HepG2 (cell line): Measurements from ENCODE around the gene COBL. TPM values are rescaled to one million over a fixed set of nuclear protein-coding genes. Genes with fewer than 3 reads are reported as not detected.

ENCODE experiments used
- CBX5 ChIP-seq: sonication (generic); formaldehyde crosslinking; IDR thresholded peaks from 2 replicates; pipeline ENCODE4 v1.4.0; 2020; ENCODE audit warnings: missing genetic modification reagents, borderline replicate concordance
- CCAR2 ChIP-seq: fragments of 200-400 bp; formaldehyde crosslinking; optimal IDR thresholded peaks from 2 replicates; pipeline ENCODE3; 2018; ENCODE audit warnings: low read depth, mild to moderate bottlenecking, low read length, moderate library complexity
- CREM ChIP-seq, 2 experiments: sonication (generic) in 1 of 2; formaldehyde crosslinking in 1 of 2; IDR thresholded peaks; 2 replicates each; pipeline versions ENCODE4 v1.4.0 to v1.6.1; 2016 to 2020; ENCODE audit warnings: antibody characterized with exemption in 1 of 2, mild to moderate bottlenecking in 1 of 2, missing genetic modification reagents in 1 of 2
- EEA1 ChIP-seq: sonication (generic); formaldehyde crosslinking; IDR thresholded peaks from 2 replicates; pipeline ENCODE4 v1.5.1; 2020; ENCODE audit warnings: mild to moderate bottlenecking, missing genetic modification reagents, borderline replicate concordance
- NFKBIZ ChIP-seq: IDR thresholded peaks from 2 replicates; pipeline ENCODE4 v1.6.1; 2018; ENCODE audit warnings: missing genetic modification reagents, missing compliant biosample characterization
- ZBTB10 ChIP-seq: sonication (generic); formaldehyde crosslinking; IDR thresholded peaks from 2 replicates; pipeline ENCODE4 v1.4.0; 2020; ENCODE audit warnings: missing genetic modification reagents, borderline replicate concordance
- ZBTB25 ChIP-seq: IDR thresholded peaks from 2 replicates; pipeline ENCODE4 v1.6.1; 2018; ENCODE audit warnings: missing genetic modification reagents
- ZBTB38 ChIP-seq: sonication (generic); formaldehyde crosslinking; IDR thresholded peaks from 2 replicates; pipeline ENCODE4 v1.5.1; 2020; ENCODE audit warnings: mild to moderate bottlenecking, missing genetic modification reagents
- ZBTB40 ChIP-seq, 2 experiments: fragments of 450-650 bp in 1 of 2; sonication (generic) in 1 of 2; formaldehyde crosslinking in 1 of 2; IDR thresholded peaks; 2 replicates each; pipeline versions ENCODE4 v1.6.1 to v1.8.0; 2016 to 2022; ENCODE audit warnings: antibody characterized with exemption in 1 of 2, mild to moderate bottlenecking in 1 of 2, missing genetic modification reagents in 1 of 2
- ZNF460 ChIP-seq: sonication (generic); formaldehyde crosslinking; IDR thresholded peaks from 2 replicates; pipeline ENCODE4 v1.5.1; 2020; ENCODE audit warnings: missing genetic modification reagents, mild to moderate bottlenecking, borderline replicate concordance
- ZNF770 ChIP-seq: sonication (generic); formaldehyde crosslinking; IDR thresholded peaks from 2 replicates; pipeline ENCODE4 v1.5.0; 2020; ENCODE audit warnings: mild to moderate bottlenecking, missing genetic modification reagents
- polyA plus RNA-seq, 8 experiments: library from polyadenylated mRNA; depleted of rRNA in 3 of 8; stranded (reverse) in 7 of 8; unstranded in 1 of 8; fragments of >200 nt; fragmentation: Illumina TruSeq in 4 of 8; extraction: Trizol in 4 of 8; gene quantifications; 2 replicates each; pipeline versions ENCODE4 v1.2.1 to v1.2.3, GENCODE V29; 2011 to 2016; ENCODE audit warnings: low read depth in 4 of 8, missing spikeins in 1 of 8, mixed read lengths in 1 of 8; ENCODE audit not compliant: insufficient read depth in 1 of 8
- total RNA-seq, 5 experiments: library from RNA; depleted of rRNA; stranded (reverse); fragments of >200 nt; fragmentation: Illumina TruSeq; extraction: Trizol; gene quantifications; 2 replicates each; pipeline ENCODE4 v1.2.3, GENCODE V29; 2016; ENCODE audit warnings: low read depth in 1 of 5

The COBL gene
- total and polyA plus RNA-seq, 2 of the 13 experiments (the other 11 are each of a cell fraction or from before 2014, with no cell fraction given), result 3.8 to 4.9 TPM

- TF ChIP-seq ZBTB40 (IDR thresholded peaks at IDR 0.05) (no peak), ZBTB40 (CRISPR knock-in tag; IDR thresholded peaks at IDR 0.05) (no peak), ZNF770 (CRISPR knock-in tag) (no peak), CCAR2 (no peak), CBX5 (no peak), ZNF460 (CRISPR knock-in tag) (no peak), ZBTB38 (peak; percentile 62; the same call in 1 of the 2 replicates), ZBTB10 (CRISPR knock-in tag) (no peak), EEA1 (CRISPR knock-in tag) (no peak), ZBTB25 (no peak), CREM (IDR thresholded peaks at IDR 0.05) (no peak), CREM (CRISPR knock-in tag; IDR thresholded peaks at IDR 0.05) (no peak), NFKBIZ (no peak)
These were observed 51.3 kb downstream of the COBL start (continued) for GRCh38 chr7:51265066-51265907.
